Erythroblast (primary cell): ENCODE measurements around the gene VWCE.
"Not testable (repeated sequence)": the region's sequence is repeated elsewhere in the genome, so short reads cannot be mapped to it uniquely, and the experiment has no call there.

Experiments
- GATA1 ChIP-seq: IDR thresholded peaks from 2 replicates; pipeline ENCODE4 v1.6.1; 2011; ENCODE audit warnings: low read depth, mild to moderate bottlenecking, control low read depth, low read length, moderate library complexity
- POLR2A ChIP-seq: IDR thresholded peaks from 2 replicates; pipeline ENCODE4 v1.6.1; 2011; ENCODE audit warnings: mild to moderate bottlenecking, low read length

DNA sequence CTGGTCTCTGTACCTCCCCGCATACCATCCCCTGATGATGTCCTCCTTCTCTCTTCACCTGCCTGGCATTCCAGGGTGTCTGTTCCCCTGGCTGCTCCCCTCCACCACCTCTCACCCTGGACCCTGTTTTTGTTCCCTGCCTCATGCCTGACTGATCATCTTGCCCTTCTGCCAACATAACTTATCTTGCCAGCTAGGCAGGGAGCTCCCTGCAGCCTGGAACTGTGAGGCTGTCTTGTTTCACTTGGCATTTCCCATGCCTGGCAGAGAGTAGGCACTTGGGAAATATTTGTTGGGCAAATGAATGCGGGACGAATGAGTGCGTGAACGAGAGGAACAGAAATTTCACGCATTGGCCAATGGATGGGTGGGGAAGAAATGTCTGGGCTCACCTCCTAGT, 65.7 kb downstream of the VWCE start:
- not testable (repeated sequence) for TF ChIP-seq POLR2A, GATA1
